Stimulated activated CD4-positive, alpha-beta T cell treated with anti-CD3 and anti-CD28 coated beads, Interleukin-4, amount 100 ng/mL, for 1 hour (primary cell): ENCODE measurements around the gene EIF4G3.
"Not testable (repeated sequence)": the region's sequence is repeated elsewhere in the genome, so short reads cannot be mapped to it uniquely, and the experiment has no call there.

ENCODE experiments used
- DNase-seq: peaks from one replicate; pipeline ENCODE4 v3.0.0-alpha.2; 2020

Gene EIF4G3

GRCh38 chr1:21182181-21182731 is 5.6 kb upstream of the EIF4G3 start:
- DNase-seq: no peak

GRCh38 chr1:21178271-21178670 is 1.6 kb upstream of the EIF4G3 start:
- not testable (repeated sequence) for DNase-seq

- DNase-seq: peak; percentile 52
Measured at GRCh38 chr1:21175670-21176581, 771 bp downstream of the EIF4G3 start.

GRCh38 chr1:21175324-21175669 is 1.4 kb downstream of the EIF4G3 start:
- DNase-seq: no peak

GRCh38 chr1:21174654-21175323 is 1.9 kb downstream of the EIF4G3 start:
- no peak for DNase-seq

- no peak for DNase-seq
Measured at GRCh38 chr1:21174230-21174629, 2.5 kb downstream of the EIF4G3 start.

- not testable (repeated sequence) for DNase-seq
Measured at GRCh38 chr1:21173096-21173495, 3.6 kb downstream of the EIF4G3 start.

GRCh38 chr1:21170837-21171236 is 5.9 kb downstream of the EIF4G3 start:
- DNase-seq: not testable (repeated sequence)

- no peak for DNase-seq
Measured at GRCh38 chr1:21168444-21168843, 8.3 kb downstream of the EIF4G3 start.

GRCh38 chr1:21165646-21166045 is 11.1 kb downstream of the EIF4G3 start:
- DNase-seq: no peak

GRCh38 chr1:21165076-21165475 is 11.6 kb downstream of the EIF4G3 start:
- no peak for DNase-seq

GRCh38 chr1:21164266-21164665 is 12.4 kb downstream of the EIF4G3 start:
- DNase-seq: no peak

- no peak for DNase-seq
Measured at GRCh38 chr1:21162740-21163464, 13.8 kb downstream of the EIF4G3 start.

- DNase-seq: no peak
Measured at GRCh38 chr1:21161842-21162241, 14.9 kb downstream of the EIF4G3 start.

- no peak for DNase-seq
Measured at GRCh38 chr1:21160263-21160796, 16.4 kb downstream of the EIF4G3 start.

- no peak for DNase-seq
Measured at GRCh38 chr1:21157868-21158267, 18.8 kb downstream of the EIF4G3 start.

GRCh38 chr1:21157054-21157453 is 19.6 kb downstream of the EIF4G3 start:
- DNase-seq: no peak

GRCh38 chr1:21156019-21156418 is 20.7 kb downstream of the EIF4G3 start:
- no peak for DNase-seq

GRCh38 chr1:21154717-21155116 is 22.0 kb downstream of the EIF4G3 start:
- no peak for DNase-seq

- DNase-seq: no peak
Measured at GRCh38 chr1:21153388-21153787, 23.3 kb downstream of the EIF4G3 start.

GRCh38 chr1:21152423-21153100 is 24.1 kb downstream of the EIF4G3 start:
- no peak for DNase-seq

GRCh38 chr1:21149855-21150432 is 26.8 kb downstream of the EIF4G3 start:
- DNase-seq: no peak
